Cardiac fibroblast (primary cell): ENCODE results near the gene GJD2.

Experiments used
- DNase-seq, 2 donors: peaks; one replicate each; pipeline versions ENCODE4 v3.0.0 to v3.0.0-alpha.2; 2010; ENCODE audit warnings: low read depth in 2 of 2
- H3K4me3 ChIP-seq, 2 donors: replicated peaks in 1 of 2; 1 replicate in 1 of 2; 2 replicates in 1 of 2; pipeline ENCODE4 v1.5.1; 2011; ENCODE audit warnings: low read depth in 2 of 2, low read length in 2 of 2, mild to moderate bottlenecking in 2 of 2, moderate library complexity in 1 of 2
- TF ChIP-seq, protein P1 (sequence below): IDR thresholded peaks from one replicate; pipeline ENCODE4 v1.5.1; 2011; ENCODE audit warnings: low read depth, mild to moderate bottlenecking, low read length, inconsistent platforms

Gene GJD2

DNA sequence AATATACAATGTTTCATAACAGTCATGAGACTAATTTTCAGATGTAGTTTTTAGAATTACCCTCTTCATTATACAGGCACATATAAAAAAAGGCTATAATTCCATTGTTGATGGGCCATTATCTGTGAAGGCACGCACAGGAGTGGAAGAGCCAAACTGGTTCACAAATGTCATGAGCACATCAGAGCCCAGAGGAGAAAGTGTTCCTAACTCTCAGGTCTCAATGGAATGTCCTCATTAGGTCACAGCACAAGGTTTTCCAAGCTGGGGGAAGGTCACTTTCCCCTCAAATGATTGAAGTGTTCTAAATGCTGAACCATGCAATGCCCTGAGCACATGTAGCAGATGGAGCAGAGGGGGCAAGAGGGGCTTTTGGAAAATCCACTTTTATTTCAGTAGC is 41.2 kb downstream of the GJD2 start:
- H3K4me3 ChIP-seq, result no peak overlapping the region
- TF ChIP-seq, protein P1, sequence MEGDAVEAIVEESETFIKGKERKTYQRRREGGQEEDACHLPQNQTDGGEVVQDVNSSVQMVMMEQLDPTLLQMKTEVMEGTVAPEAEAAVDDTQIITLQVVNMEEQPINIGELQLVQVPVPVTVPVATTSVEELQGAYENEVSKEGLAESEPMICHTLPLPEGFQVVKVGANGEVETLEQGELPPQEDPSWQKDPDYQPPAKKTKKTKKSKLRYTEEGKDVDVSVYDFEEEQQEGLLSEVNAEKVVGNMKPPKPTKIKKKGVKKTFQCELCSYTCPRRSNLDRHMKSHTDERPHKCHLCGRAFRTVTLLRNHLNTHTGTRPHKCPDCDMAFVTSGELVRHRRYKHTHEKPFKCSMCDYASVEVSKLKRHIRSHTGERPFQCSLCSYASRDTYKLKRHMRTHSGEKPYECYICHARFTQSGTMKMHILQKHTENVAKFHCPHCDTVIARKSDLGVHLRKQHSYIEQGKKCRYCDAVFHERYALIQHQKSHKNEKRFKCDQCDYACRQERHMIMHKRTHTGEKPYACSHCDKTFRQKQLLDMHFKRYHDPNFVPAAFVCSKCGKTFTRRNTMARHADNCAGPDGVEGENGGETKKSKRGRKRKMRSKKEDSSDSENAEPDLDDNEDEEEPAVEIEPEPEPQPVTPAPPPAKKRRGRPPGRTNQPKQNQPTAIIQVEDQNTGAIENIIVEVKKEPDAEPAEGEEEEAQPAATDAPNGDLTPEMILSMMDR, result no peak
- no peak for DNase-seq

DNA sequence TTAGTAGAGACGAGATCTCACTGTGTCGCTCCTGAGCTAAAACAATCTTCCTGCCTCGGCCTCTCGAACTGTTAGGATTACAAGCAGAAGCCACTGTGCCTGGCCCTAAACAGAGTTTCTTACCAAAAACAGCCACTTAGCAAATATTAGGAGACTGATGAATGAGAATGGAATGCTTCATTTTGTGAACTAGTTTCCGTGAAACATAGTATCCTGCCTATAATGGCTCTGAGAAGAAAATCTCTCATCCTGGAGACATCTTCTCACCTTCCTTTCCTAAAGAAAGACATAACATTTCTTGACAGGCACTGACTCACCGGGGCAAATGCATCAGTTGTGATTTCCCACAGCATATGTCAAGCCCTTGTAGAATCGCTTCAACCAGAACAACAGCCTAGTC is 44.9 kb downstream of the GJD2 start:
- DNase-seq, result peak in 1 of 2 donors; percentile 45
- TF ChIP-seq, protein P1, result no peak
- H3K4me3 ChIP-seq, result no peak overlapping the region

DNA sequence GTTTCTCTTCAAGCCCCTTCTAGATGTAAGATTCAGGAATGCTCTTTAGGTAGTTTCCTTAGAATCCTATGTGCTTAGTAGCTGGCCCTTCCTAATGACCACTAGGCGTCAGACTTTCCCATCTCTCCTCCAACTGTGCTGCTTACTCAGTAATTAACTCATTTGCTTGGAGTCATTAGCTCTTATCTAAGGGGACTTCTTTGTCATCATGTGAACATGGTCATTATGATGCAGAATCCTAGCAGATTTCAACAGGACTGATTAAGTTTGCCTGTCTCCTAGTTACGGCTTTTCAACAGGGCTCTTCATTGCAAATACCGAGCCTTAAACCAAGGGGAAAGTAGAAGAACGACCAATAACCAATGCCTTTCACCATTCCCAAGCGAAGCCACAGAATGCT is 46.4 kb downstream of the GJD2 start:
- TF ChIP-seq, protein P1, result peak; percentile 93
- no peak overlapping the region for H3K4me3 ChIP-seq
- DNase-seq, result peak; percentile 66 to 68

DNA sequence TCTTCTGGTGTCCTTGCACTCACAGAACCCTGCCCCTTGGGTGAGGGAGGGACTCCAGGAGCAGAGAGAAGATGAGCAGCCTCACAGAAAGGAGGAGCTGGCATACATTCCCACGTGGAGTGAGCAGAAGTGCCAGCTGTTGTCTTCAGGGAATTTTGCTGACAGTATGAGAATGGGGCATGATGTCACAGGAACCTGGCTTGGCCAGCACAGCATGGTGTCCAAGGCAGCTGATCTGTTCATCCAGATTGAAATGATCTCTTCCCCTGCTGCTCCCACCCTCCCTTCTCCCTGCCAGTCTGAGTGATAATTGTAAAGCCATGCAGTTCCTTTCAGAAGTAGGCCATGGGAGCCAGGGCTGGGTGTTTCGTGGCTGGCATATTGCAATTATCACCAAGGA is 53.3 kb downstream of the GJD2 start:
- no peak overlapping the region for H3K4me3 ChIP-seq
- DNase-seq, result peak in 1 of 2 donors; percentile 14
- TF ChIP-seq, protein P1, result no peak
